GM19395 (cell line): ENCODE results near the gene CYS1.
A peak's percentile ranks its signal among the peaks of the same experiment; 100 is the strongest.
"Not testable (repeated sequence)": the region's sequence is repeated elsewhere in the genome, so short reads cannot be mapped to it uniquely, and the experiment has no call there.

Source experiments
- ATAC-seq: cut with Tn5 transposase; IDR thresholded peaks from one replicate; pipeline ENCODE4 v1.9.1; 2021; ENCODE audit warnings: mild to moderate bottlenecking, moderate library complexity; ENCODE audit not compliant: unreplicated experiment

The CYS1 gene

DNA sequence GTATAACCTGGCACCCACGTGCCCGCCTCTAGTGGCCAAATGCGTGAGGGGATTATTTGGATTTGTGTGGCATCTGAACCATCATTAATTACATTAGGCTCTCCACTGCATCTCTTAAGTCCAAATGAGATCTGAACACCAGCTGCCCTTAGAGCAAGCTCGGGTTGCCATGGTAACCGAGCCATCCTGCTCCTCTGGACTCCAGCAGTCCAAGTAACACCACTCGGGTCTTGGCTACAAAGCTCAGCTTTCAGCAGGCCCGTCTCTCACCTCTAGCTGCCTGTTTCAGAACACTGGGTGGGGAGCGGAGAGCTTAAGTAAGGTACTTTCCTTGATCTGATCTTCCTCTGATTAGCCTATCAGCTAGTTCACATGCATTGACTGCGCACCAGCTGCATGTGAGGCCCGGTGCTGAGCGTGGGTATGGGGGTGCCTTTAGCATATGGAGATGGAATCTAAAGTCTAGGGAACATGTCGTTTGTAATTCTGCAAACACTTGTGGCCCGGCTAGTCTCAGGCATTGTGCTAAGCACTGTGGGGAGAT lies 14.1 kb upstream of the CYS1 start:
- no peak for ATAC-seq

DNA sequence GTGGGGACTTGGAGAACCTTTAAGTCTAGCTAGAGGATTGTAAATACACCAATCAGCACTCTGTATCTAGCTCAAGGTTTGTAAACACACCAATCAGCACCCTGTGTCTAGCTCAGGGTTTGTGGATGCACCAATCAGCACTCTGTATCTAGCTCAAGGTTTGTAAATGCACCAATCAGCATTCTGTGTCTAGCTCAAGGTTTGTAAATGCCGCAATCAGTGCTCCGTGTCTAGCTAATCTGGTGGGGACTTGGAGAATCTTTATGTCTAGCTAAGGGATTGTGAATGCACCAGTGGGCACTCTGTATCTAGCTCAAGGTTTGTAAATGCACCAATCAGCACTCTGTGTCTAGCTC lies 11.7 kb upstream of the CYS1 start:
- not testable (repeated sequence) for ATAC-seq

GRCh38 chr2:10091182-10091888 lies 11.1 kb upstream of the CYS1 start:
- ATAC-seq: peak; percentile 50

DNA sequence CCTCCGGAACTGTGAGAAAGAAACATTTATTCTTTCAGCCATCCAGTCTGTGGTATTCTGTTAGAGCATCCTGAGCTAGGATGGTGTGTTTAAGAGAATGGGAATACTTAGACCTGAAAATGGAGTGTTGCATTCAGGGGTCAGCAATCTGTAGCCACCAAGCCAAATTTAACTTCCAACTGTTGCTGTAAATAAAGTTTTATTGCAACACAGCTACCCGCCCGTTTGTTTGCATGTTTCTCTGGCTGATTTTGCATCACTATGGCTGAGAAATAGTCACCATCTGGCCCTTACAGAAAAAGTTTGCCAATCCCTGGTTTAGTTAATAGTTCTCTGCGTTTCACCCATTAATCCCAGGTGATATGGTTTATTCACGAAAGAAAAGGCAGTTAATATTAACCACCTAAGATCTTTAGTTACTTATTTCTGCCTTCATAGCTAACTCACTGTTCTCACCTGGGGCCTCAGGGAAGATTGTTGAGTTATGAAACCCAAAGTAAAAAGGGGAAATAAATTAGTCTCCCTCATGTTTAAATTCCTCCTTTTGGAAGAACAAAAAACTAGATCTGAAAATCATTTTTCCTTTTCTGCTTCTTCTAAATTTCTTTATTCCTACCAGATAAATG lies 9.5 kb upstream of the CYS1 start:
- ATAC-seq: no peak

- no peak for ATAC-seq
Measured at GRCh38 chr2:10087360-10087759, 7.1 kb upstream of the CYS1 start.

DNA sequence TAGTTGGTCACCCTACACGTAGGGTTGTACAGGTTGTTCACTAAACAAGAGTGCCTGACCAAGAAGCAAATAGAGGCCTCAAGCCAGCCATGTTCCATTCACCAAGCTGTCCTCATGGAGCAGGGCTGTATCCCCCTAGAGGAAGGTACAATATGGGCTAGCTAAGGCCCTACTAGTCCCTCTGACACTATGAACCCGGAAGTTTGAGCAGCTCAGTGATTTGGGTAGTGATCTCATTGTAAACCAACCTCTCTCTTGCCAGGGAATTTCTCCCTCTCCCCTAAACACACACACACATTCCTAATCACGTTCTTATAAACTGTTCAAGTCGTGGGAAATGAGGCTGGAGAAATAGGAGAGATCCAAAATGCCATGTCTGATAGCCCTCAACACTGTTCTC lies 6.7 kb upstream of the CYS1 start:
- no peak for ATAC-seq

- ATAC-seq: no peak
Measured at GRCh38 chr2:10085668-10086059, 5.5 kb upstream of the CYS1 start.

- no peak for ATAC-seq
Measured at GRCh38 chr2:10085043-10085667, 4.9 kb upstream of the CYS1 start.

DNA sequence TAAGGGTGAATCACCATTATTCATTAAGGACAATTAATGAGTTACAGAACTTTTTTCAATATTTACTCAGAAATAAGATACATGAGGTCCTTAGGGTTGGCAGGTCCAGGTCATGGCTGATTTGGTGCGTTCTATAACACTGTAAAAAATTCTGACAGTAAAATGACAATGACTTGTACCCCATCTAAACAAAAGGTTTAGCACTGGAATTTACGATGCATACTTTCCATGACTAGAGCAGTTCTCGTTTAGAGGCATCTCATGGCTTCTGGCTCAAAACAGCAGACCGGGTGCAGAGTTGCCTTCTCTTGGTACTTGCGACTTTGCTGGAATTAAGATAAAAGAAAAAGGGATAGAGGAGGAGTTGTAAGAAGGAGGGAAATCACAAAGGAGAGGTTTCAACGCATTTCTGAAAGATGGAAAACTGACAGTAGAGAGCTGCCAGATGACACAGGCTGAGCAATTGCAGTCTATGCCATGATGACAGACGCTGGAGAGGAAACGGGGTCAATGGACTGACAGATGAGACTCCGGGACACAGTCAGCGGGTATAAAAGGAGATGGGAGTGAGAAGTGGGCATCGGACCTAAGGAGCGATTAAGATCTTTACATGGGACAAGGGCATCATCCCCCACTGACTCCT lies 4.1 kb upstream of the CYS1 start:
- no peak for ATAC-seq

DNA sequence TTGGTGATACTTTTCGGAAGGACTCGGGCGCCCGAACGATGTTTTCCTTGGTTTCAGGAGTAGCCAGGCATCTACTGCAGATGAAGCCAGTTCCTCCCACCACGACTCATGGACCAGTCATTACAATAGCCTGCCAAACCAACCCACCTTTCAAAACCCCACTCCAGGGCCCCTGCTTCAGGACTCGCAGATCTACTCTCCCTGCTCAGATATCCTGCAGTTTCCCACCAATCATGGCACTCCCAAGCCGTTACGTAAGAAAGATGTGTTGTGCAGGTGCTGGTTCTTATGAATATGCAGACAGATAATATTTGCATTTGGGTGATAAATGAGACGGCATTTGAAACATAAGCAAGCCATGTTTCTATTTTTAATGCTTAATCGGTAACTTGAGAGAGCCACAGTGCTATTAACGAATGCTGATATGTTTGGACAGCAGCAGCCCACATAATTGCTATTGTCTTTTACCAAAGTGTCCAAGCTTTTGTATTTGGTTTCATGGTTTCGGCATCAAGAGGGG lies 3.5 kb upstream of the CYS1 start:
- peak; percentile 43 for ATAC-seq

GRCh38 chr2:10083046-10083445 lies 2.8 kb upstream of the CYS1 start:
- ATAC-seq: no peak

- ATAC-seq: peak; percentile 26
Measured at GRCh38 chr2:10080536-10081304, 509 bp upstream of the CYS1 start.

DNA sequence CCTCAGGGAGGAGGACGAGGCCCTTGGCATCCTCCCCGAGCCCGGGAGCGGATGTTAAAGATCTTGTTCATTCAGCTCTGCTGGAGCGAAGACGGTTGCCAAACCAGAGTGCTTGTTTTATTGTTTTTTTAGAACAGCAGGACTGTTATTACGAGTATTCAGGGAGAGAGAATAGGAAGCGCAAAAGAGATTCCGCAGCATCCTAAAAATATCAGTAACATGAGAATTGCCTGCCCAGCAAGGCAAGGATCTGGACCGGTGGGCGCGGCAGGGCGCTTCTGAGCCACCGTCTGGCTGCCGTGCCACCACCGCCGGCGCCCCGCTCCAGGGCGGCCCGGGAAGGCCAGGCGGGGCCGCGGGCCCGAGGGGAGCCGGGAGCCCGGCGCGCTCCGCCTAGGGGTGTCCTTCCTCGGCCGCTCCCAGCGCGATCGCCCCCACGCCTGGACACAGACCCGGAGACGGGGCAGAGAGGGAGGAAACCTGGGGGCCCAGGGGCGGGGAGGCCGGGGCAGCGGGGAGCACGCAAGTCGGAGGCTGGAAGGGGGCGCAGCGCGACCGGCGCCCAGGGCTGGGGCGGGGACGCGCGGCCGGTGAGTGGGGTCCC lies 843 bp downstream of the CYS1 start:
- ATAC-seq: peak; percentile 10

DNA sequence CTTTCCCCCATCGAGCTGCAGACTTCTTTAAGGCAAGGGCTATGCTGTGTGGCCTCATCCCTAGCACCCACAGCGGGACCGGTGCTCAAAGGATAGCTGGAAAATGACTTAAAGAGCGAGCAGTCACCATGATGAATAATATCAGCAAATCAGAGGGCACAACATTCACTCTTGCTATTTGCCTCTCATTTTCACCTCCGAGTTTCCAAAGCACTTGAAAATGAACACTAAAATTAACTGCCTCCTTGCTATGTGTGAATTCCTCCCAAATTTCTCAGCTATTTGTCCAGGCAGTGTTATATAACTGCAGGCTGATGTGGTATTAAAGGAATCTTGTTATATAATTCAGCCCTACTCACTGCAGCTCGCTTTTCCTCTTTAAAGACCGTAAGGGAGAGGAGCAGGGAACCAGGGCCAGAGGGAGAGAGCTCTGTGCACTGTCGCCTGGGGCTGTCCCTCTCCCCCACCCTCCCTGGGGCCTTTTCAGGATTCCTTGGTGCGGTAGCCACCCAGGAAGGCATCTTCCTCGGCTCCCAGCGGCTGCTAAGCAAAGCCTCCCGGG lies 1.4 kb downstream of the CYS1 start:
- ATAC-seq: no peak

GRCh38 chr2:10078001-10078400 lies 2.2 kb downstream of the CYS1 start:
- ATAC-seq: no peak

DNA sequence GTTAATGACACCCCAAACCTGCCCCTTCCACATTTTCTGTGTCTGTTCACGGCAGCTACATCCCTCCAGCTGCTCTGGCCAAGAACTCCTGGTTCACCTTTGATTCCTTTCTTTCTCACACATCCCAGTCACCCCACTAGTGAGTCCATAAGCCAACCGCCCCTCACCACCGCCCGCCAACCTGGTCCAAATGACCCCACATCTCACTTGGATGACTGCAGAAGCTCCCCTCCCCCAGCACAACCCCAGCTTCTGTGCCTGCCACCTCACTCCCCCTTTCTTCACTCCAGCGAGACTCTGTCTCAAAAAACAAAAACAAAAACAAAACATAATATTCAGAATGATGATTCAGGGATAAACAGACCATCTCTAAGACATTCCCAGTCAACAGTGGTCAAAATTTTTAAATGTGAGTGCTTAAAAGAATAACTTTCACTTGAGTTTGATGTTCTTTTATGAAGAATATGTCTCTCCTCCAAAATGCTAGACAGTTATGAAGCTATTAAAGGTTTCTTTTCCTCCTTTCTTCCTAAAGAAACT lies 3.2 kb downstream of the CYS1 start:
- ATAC-seq: no peak

DNA sequence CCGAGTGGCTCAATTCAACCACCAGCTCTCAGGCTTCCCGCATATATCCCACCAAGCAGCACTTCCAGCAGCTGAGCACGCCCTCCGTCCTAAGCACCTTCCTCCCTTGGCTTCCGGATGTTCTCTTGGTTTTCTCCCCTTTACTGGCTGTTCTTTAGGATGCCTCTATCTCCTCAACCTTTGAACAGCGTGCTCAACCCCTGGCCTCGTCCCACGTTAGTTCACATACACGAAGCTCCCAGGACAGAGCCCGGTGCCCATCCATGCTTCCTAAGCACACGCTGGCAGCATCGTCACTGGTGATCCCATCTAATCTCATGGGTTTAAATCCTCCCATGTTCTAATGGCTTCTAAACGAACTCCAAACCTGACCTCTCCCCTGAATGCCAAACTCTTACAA lies 3.7 kb downstream of the CYS1 start:
- ATAC-seq: no peak

- no peak for ATAC-seq
Measured at GRCh38 chr2:10075571-10076209, 4.5 kb downstream of the CYS1 start.

GRCh38 chr2:10075101-10075500 lies 5.1 kb downstream of the CYS1 start:
- no peak for ATAC-seq
